ENCODE measurements around the gene OXNAD1. TPM values are rescaled to one million over a fixed set of nuclear protein-coding genes. Genes with fewer than 3 reads are reported as not detected.

The OXNAD1 gene
- total RNA-seq, 1 experiment from 2014 or later = 16.3 TPM

GRCh38 chr3:16255326-16255725, 9.7 kb upstream of the OXNAD1 start:
- no peak overlapping the region for H3K4me3 Mint-ChIP-seq (ENCODE audit: low read depth, unreplicated experiment)
- CTCF ChIA-PET = no interaction called here
- no peaks in the 10 kb centered on the region for H3K27me3 Mint-ChIP-seq (ENCODE audit: unreplicated experiment)
- H3K27ac Mint-ChIP-seq (ENCODE audit: unreplicated experiment) = no peak overlapping the region
- no peaks in the 10 kb centered on the region for H3K36me3 Mint-ChIP-seq (ENCODE audit: insufficient read depth, unreplicated experiment)
- intact Hi-C loops (cut with micrococcal nuclease; ENCODE audit: unreplicated experiment) = no loop called here
- DNase-seq = no peak
- H3K9me3 Mint-ChIP-seq (ENCODE audit: low read depth, unreplicated experiment) = no peaks in the 10 kb centered on the region
- no peak for TF ChIP-seq CTCF (IDR thresholded peaks at IDR 0.05; ENCODE audit: unreplicated experiment)
- BruUV-seq (replicated peaks) = no TSS peak
- H3K4me1 Mint-ChIP-seq (ENCODE audit: low read depth, unreplicated experiment) = peaks cover 11% of the 10 kb centered on the region

GRCh38 chr3:16255726-16256125, 9.3 kb upstream of the OXNAD1 start:
- no peaks in the 10 kb centered on the region for H3K27me3 Mint-ChIP-seq (ENCODE audit: unreplicated experiment)
- no TSS peak for BruUV-seq (replicated peaks)
- no peak overlapping the region for H3K27ac Mint-ChIP-seq (ENCODE audit: unreplicated experiment)
- no peaks in the 10 kb centered on the region for H3K9me3 Mint-ChIP-seq (ENCODE audit: low read depth, unreplicated experiment)
- H3K4me3 Mint-ChIP-seq (ENCODE audit: low read depth, unreplicated experiment) = no peak overlapping the region
- CTCF ChIA-PET = no interaction called here
- no peaks in the 10 kb centered on the region for H3K36me3 Mint-ChIP-seq (ENCODE audit: insufficient read depth, unreplicated experiment)
- intact Hi-C loops (cut with micrococcal nuclease; ENCODE audit: unreplicated experiment) = no loop called here
- no peak for TF ChIP-seq CTCF (IDR thresholded peaks at IDR 0.05; ENCODE audit: unreplicated experiment)
- peaks cover 11% of the 10 kb centered on the region for H3K4me1 Mint-ChIP-seq (ENCODE audit: low read depth, unreplicated experiment)
- DNase-seq = no peak

- DNase-seq = no peak
- H3K27me3 Mint-ChIP-seq (ENCODE audit: unreplicated experiment) = no peaks in the 10 kb centered on the region
- TF ChIP-seq CTCF (IDR thresholded peaks at IDR 0.05; ENCODE audit: unreplicated experiment) = no peak
- no peak overlapping the region for H3K27ac Mint-ChIP-seq (ENCODE audit: unreplicated experiment)
- no peak overlapping the region for H3K4me3 Mint-ChIP-seq (ENCODE audit: low read depth, unreplicated experiment)
- CTCF ChIA-PET = no interaction called here
- H3K36me3 Mint-ChIP-seq (ENCODE audit: insufficient read depth, unreplicated experiment) = no peaks in the 10 kb centered on the region
- BruUV-seq (replicated peaks) = no TSS peak
- intact Hi-C loops (cut with micrococcal nuclease; ENCODE audit: unreplicated experiment) = no loop called here
- no peaks in the 10 kb centered on the region for H3K9me3 Mint-ChIP-seq (ENCODE audit: low read depth, unreplicated experiment)
- peaks cover 4% of the 10 kb centered on the region for H3K4me1 Mint-ChIP-seq (ENCODE audit: low read depth, unreplicated experiment)
Observed at GRCh38 chr3:16257309-16257708, 7.7 kb upstream of the OXNAD1 start.

GRCh38 chr3:16258177-16258576, 6.8 kb upstream of the OXNAD1 start:
- TF ChIP-seq CTCF (IDR thresholded peaks at IDR 0.05; ENCODE audit: unreplicated experiment) = no peak
- intact Hi-C loops (cut with micrococcal nuclease; ENCODE audit: unreplicated experiment) = no loop called here
- Mint-ChIP-seq H3K27ac (ENCODE audit: unreplicated experiment) (no peak overlapping the region), H3K36me3 (ENCODE audit: insufficient read depth, unreplicated experiment) (no peaks in the 10 kb centered on the region), H3K27me3 (ENCODE audit: unreplicated experiment) (no peaks in the 10 kb centered on the region), H3K4me3 (ENCODE audit: low read depth, unreplicated experiment) (no peak overlapping the region), H3K9me3 (ENCODE audit: low read depth, unreplicated experiment) (no peaks in the 10 kb centered on the region), H3K4me1 (ENCODE audit: low read depth, unreplicated experiment) (no peaks in the 10 kb centered on the region)
- DNase-seq = no peak
- no TSS peak for BruUV-seq (replicated peaks)
- CTCF ChIA-PET = interaction anchor here (0.9 kb wide), 1 partner anchor 10 kb away, joined by 3 read pairs; no protein-coding TSS in a partner anchor

Measured in Calu3 (cell line).